Karpas-422 (cell line): ENCODE results near the gene RCC1. TPM values are rescaled to one million over a fixed set of nuclear protein-coding genes. Genes with fewer than 3 reads are reported as not detected.
"Not testable (repeated sequence)": the region's sequence is repeated elsewhere in the genome, so short reads cannot be mapped to it uniquely, and the experiment has no call there.

ENCODE experiments used
- DNase-seq: peaks from one replicate; pipeline ENCODE4 v3.0.0-alpha.2; 2015
- H2AFZ ChIP-seq: fragments of 200-600 bp; sonication (generic); 2 replicates; pipeline ENCODE4 v1.6.1; 2014; ENCODE audit warnings: antibody characterized with exemption, low read length, mixed read lengths
- H3K27ac ChIP-seq: fragments of 200-600 bp; sonication (generic); 2 replicates; pipeline ENCODE4 v1.5.1; 2014; ENCODE audit warnings: mild to moderate bottlenecking, low read length, moderate library complexity
- H3K27me3 ChIP-seq: fragments of 200-600 bp; sonication (generic); 2 replicates; pipeline ENCODE4 v1.6.1; 2014; ENCODE audit warnings: low read length, mixed read lengths
- H3K36me3 ChIP-seq: fragments of 200-600 bp; sonication (generic); 2 replicates; pipeline ENCODE4 v1.6.1; 2014; ENCODE audit warnings: low read length, mixed read lengths; ENCODE audit not compliant: insufficient read depth
- H3K4me1 ChIP-seq: fragments of 200-600 bp; sonication (generic); 2 replicates; pipeline ENCODE4 v1.6.1; 2014; ENCODE audit warnings: mild to moderate bottlenecking, low read length, mixed read lengths
- H3K4me2 ChIP-seq: fragments of 200-600 bp; sonication (generic); 2 replicates; pipeline ENCODE4 v1.6.1; 2014; ENCODE audit warnings: low read length, low read depth, mild to moderate bottlenecking; ENCODE audit not compliant: poor library complexity, severe bottlenecking
- H3K4me3 ChIP-seq: fragments of 200-600 bp; sonication (generic); 2 replicates; pipeline ENCODE4 v1.5.1; 2014; ENCODE audit warnings: mild to moderate bottlenecking, antibody characterized with exemption, low read length, mixed read lengths
- H3K79me2 ChIP-seq: fragments of 200-600 bp; sonication (generic); 2 replicates; pipeline ENCODE4 v1.6.1; 2014; ENCODE audit warnings: mild to moderate bottlenecking, low read length, mixed read lengths
- H3K9ac ChIP-seq: fragments of 200-600 bp; sonication (generic); 2 replicates; pipeline ENCODE4 v1.6.0; 2014; ENCODE audit warnings: low read length
- H3K9me2 ChIP-seq: fragments of 200-600 bp; sonication (generic), shearing (Covaris generic); replicated peaks from 2 replicates; pipeline ENCODE4 v1.6.0; 2014; ENCODE audit warnings: mild to moderate bottlenecking, low read length, moderate library complexity; ENCODE audit not compliant: insufficient read depth
- H3K9me3 ChIP-seq: fragments of 300-700, 200-600 bp; sonication (generic); 2 replicates; pipeline ENCODE4 v1.6.1; 2014; ENCODE audit warnings: low read length, mixed read lengths
- H4K20me1 ChIP-seq: fragments of 200-600 bp; sonication (generic); 2 replicates; pipeline ENCODE4 v1.6.1; 2014; ENCODE audit warnings: mild to moderate bottlenecking, antibody characterized with exemption, low read length, low read depth; ENCODE audit not compliant: insufficient read depth
- total RNA-seq: library from RNA; depleted of rRNA; stranded (reverse); fragments of >200 nt; shearing (Covaris generic); gene quantifications from 2 replicates; pipeline ENCODE4 v1.2.3, GENCODE V29; 2014; ENCODE audit warnings: low replicate concordance

Gene RCC1
- total RNA-seq, 1 experiment from 2014 or later = 27.5 TPM

- H2AFZ ChIP-seq = no peak overlapping the region
- peaks cover 58% of the 10 kb centered on the region for H3K36me3 ChIP-seq
- H3K9ac ChIP-seq = peak overlapping the region; percentile 84
- peaks cover 43% of the 10 kb centered on the region for H3K4me1 ChIP-seq
- H3K4me2 ChIP-seq = peak overlapping the region; percentile 74
- no peaks in the 10 kb centered on the region for H3K9me2 ChIP-seq
- no peaks in the 10 kb centered on the region for H3K27me3 ChIP-seq
- H4K20me1 ChIP-seq = peaks cover 32% of the 10 kb centered on the region
- DNase-seq = peak; percentile 65
- H3K79me2 ChIP-seq = peaks cover 30% of the 10 kb centered on the region
- peak overlapping the region; percentile 95 for H3K27ac ChIP-seq
- H3K9me3 ChIP-seq = no peaks in the 10 kb centered on the region
- peak overlapping the region; percentile 82 for H3K4me3 ChIP-seq
Measured at GRCh38 chr1:28507646-28508434, 2.0 kb downstream of the RCC1 start.

- Histone ChIP-seq H2AFZ (no peak overlapping the region), H3K9me2 (no peaks in the 10 kb centered on the region), H3K36me3 (peaks cover 58% of the 10 kb centered on the region), H3K9ac (peak overlapping the region; percentile 84), H3K27me3 (no peaks in the 10 kb centered on the region), H3K4me3 (peak overlapping the region; percentile 82), H3K27ac (peak overlapping the region; percentile 95), H3K9me3 (no peaks in the 10 kb centered on the region), H3K4me2 (peak overlapping the region; percentile 74), H3K79me2 (peaks cover 30% of the 10 kb centered on the region), H3K4me1 (peaks cover 43% of the 10 kb centered on the region), H4K20me1 (peaks cover 32% of the 10 kb centered on the region)
- peak; percentile 64 for DNase-seq
Measured at GRCh38 chr1:28508435-28508754, 2.6 kb downstream of the RCC1 start.

- H3K36me3 ChIP-seq = peaks cover 58% of the 10 kb centered on the region
- H3K9ac ChIP-seq = peak overlapping the region; percentile 84; the same call in 1 of the 2 replicates
- H3K9me2 ChIP-seq = no peaks in the 10 kb centered on the region
- peaks cover 42% of the 10 kb centered on the region for H3K4me1 ChIP-seq
- H3K9me3 ChIP-seq = no peaks in the 10 kb centered on the region
- peak overlapping the region; percentile 24; the same call in 1 of the 2 replicates for H3K4me3 ChIP-seq
- H3K27ac ChIP-seq = peak overlapping the region; percentile 95
- H2AFZ ChIP-seq = no peak overlapping the region
- peak; percentile 83 for DNase-seq
- H4K20me1 ChIP-seq = peaks cover 32% of the 10 kb centered on the region
- H3K4me2 ChIP-seq = peak overlapping the region; percentile 74
- H3K27me3 ChIP-seq = no peaks in the 10 kb centered on the region
- peaks cover 30% of the 10 kb centered on the region for H3K79me2 ChIP-seq
Measured at GRCh38 chr1:28509705-28510272, 3.9 kb downstream of the RCC1 start.

- no peak overlapping the region for H2AFZ ChIP-seq
- no peaks in the 10 kb centered on the region for H3K9me3 ChIP-seq
- peaks cover 27% of the 10 kb centered on the region for H3K79me2 ChIP-seq
- peaks cover 32% of the 10 kb centered on the region for H4K20me1 ChIP-seq
- no peaks in the 10 kb centered on the region for H3K27me3 ChIP-seq
- H3K9ac ChIP-seq = peak overlapping the region; percentile 84; the same call in 1 of the 2 replicates
- peaks cover 58% of the 10 kb centered on the region for H3K36me3 ChIP-seq
- peak overlapping the region; percentile 95 for H3K27ac ChIP-seq
- no peaks in the 10 kb centered on the region for H3K9me2 ChIP-seq
- peak overlapping the region; percentile 74 for H3K4me2 ChIP-seq
- H3K4me1 ChIP-seq = peaks cover 39% of the 10 kb centered on the region
- peak overlapping the region; percentile 24; the same call in 1 of the 2 replicates for H3K4me3 ChIP-seq
- DNase-seq = peak; percentile 87
Measured at GRCh38 chr1:28510273-28510969, 4.6 kb downstream of the RCC1 start.

- Histone ChIP-seq H3K79me2 (peaks cover 25% of the 10 kb centered on the region), H3K4me1 (peaks cover 39% of the 10 kb centered on the region), H3K4me2 (no peak overlapping the region), H3K36me3 (peaks cover 58% of the 10 kb centered on the region), H3K4me3 (no peak overlapping the region), H3K27me3 (no peaks in the 10 kb centered on the region), H3K27ac (peak overlapping the region; percentile 95), H4K20me1 (peaks cover 32% of the 10 kb centered on the region), H3K9ac (no peak overlapping the region), H3K9me3 (no peaks in the 10 kb centered on the region), H2AFZ (no peak overlapping the region), H3K9me2 (no peaks in the 10 kb centered on the region)
- DNase-seq = peak; percentile 86
Measured at GRCh38 chr1:28510970-28511440, 5.2 kb downstream of the RCC1 start.

GRCh38 chr1:28512058-28512611 lies 6.3 kb downstream of the RCC1 start:
- H3K79me2 ChIP-seq = peaks cover 14% of the 10 kb centered on the region
- peaks cover 47% of the 10 kb centered on the region for H3K36me3 ChIP-seq
- no peaks in the 10 kb centered on the region for H3K27me3 ChIP-seq
- no peak overlapping the region for H3K4me2 ChIP-seq
- DNase-seq = peak; percentile 78
- no peak overlapping the region for H3K4me3 ChIP-seq
- H3K27ac ChIP-seq = peak overlapping the region; percentile 51; the same call in 1 of the 2 replicates
- peaks cover 23% of the 10 kb centered on the region for H4K20me1 ChIP-seq
- H3K4me1 ChIP-seq = peaks cover 45% of the 10 kb centered on the region
- H2AFZ ChIP-seq = no peak overlapping the region
- no peak overlapping the region for H3K9ac ChIP-seq
- no peaks in the 10 kb centered on the region for H3K9me2 ChIP-seq
- no peaks in the 10 kb centered on the region for H3K9me3 ChIP-seq

- peak; percentile 74 for DNase-seq
- not testable (repeated sequence) for H4K20me1 ChIP-seq, H2AFZ ChIP-seq, H3K9me3 ChIP-seq, H3K27ac ChIP-seq, H3K9ac ChIP-seq, H3K4me2 ChIP-seq, H3K27me3 ChIP-seq, H3K4me3 ChIP-seq, H3K9me2 ChIP-seq
- H3K79me2 ChIP-seq = peaks cover 13% of the 10 kb centered on the region
- H3K36me3 ChIP-seq = peaks cover 24% of the 10 kb centered on the region
- H3K4me1 ChIP-seq = peaks cover 37% of the 10 kb centered on the region
Measured at GRCh38 chr1:28514445-28514933, 8.6 kb downstream of the RCC1 start.
